Ovary (tissue), 9 donors: ENCODE data around the gene ERFL. TPM values are rescaled to one million over a fixed set of nuclear protein-coding genes. Genes with fewer than 3 reads are reported as not detected.

Experiments
- DNase-seq, 5 donors: peaks; one replicate each; pipeline ENCODE4 v3.0.0-alpha.2; 2019 to 2020
- H3K27ac ChIP-seq, 2 donors: fragments of 200-600 bp; one replicate each; pipeline versions ENCODE4 v1.5.1 to v1.8.0; 2019 to 2022
- H3K27me3 ChIP-seq: fragments of 200-600 bp; one replicate; pipeline ENCODE4 v1.8.0; 2022
- H3K36me3 ChIP-seq: fragments of 200-600 bp; sonication (generic); one replicate; pipeline ENCODE4 v1.5.1; 2019
- H3K4me1 ChIP-seq: one replicate; pipeline ENCODE4 v1.8.1; 2013; ENCODE audit warnings: mild to moderate bottlenecking, moderate library complexity; ENCODE audit not compliant: insufficient read depth
- H3K4me3 ChIP-seq: fragments of 200-600 bp; sonication (generic); one replicate; pipeline ENCODE4 v1.5.1; 2017
- H3K9me3 ChIP-seq, 2 donors: fragments of 200-600 bp in 1 of 2; sonication (generic) in 1 of 2; one replicate each; pipeline versions ENCODE4 v1.5.1 to v1.8.1; 2013 to 2019; ENCODE audit warnings: mild to moderate bottlenecking in 1 of 2, moderate library complexity in 1 of 2
- CTCF ChIP-seq, 3 donors: fragments of 450-650 bp in 2 of 3; fragments of 200-600 bp in 1 of 3; IDR thresholded peaks; one replicate each; pipeline versions ENCODE4 v1.5.1 to v1.8.0; 2016 to 2022; ENCODE audit warnings: antibody characterized with exemption in 3 of 3, mild to moderate bottlenecking in 1 of 3
- EP300 ChIP-seq: sonication (generic); formaldehyde crosslinking; IDR thresholded peaks from one replicate; pipeline ENCODE4 v1.6.1; 2017; ENCODE audit warnings: antibody characterized with exemption
- POLR2A ChIP-seq: fragments of 450-650 bp; IDR thresholded peaks from one replicate; pipeline ENCODE4 v1.6.1; 2017; ENCODE audit warnings: antibody characterized with exemption, mild to moderate bottlenecking, moderate library complexity
- WGBS, 3 donors: extraction: QIAGEN DNeasy Blood & Tissue Kit in 1 of 3; methylation state at CpG; one replicate each; pipeline versions ENCODE4 v1.1.5 to v1.1.7; 2013 to 2017; 5-methylcytosine and 5-hydroxymethylcytosine counted together
- intact Hi-C, 4 donors: fragments of 100-400 bp; cut with DNase I; formaldehyde crosslinking; loops; one replicate each; pipeline versions ENCODE4 v1.11.0 to v1.15.1; 2022 to 2023
- polyA plus RNA-seq, 2 donors: library from polyadenylated mRNA; stranded (reverse); fragments of 200-250 nt in 1 of 2; fragments of 350-450 nt in 1 of 2; fragmentation: Illumina TruSeq in 1 of 2; extraction: RNeasy Lipid Tissue Mini Kit (QIAGEN cat#74804) in 1 of 2; gene quantifications; one replicate each; pipeline ENCODE4 v1.2.3, GENCODE V29; 2013 to 2014
- total RNA-seq, 7 donors: library from RNA; depleted of rRNA in 2 of 7; stranded (reverse); fragments of >200 nt in 2 of 7; fragmentation: NEBNext Ultra II Directional in 3 of 7; extraction: Animal tissue kit (Norgen Biotek cat#: 25700) in 3 of 7; gene quantifications; one replicate each; pipeline versions ENCODE4 v1.1.0 to v1.2.4, GENCODE V29; 2016 to 2023
- donor health status: DM: no; HTN: no; CAD: no; lungs with moderate emphysema.
- donor health status: DM: no; HTN: no; CAD: no.
- donor health status: Bipolar disorder and iron deficiency.
- donor health status: DM: yes; HTN: yes; CAD: no.
- donor health status: DM: no; HTN: no; CAD: no.
- donor health status: DM: yes; HTN: yes; CAD: no.

Gene ERFL
- total and polyA plus RNA-seq, 9 donors: 0.11 to 1.3 (median 0.44) TPM; not detected in 1

DNA sequence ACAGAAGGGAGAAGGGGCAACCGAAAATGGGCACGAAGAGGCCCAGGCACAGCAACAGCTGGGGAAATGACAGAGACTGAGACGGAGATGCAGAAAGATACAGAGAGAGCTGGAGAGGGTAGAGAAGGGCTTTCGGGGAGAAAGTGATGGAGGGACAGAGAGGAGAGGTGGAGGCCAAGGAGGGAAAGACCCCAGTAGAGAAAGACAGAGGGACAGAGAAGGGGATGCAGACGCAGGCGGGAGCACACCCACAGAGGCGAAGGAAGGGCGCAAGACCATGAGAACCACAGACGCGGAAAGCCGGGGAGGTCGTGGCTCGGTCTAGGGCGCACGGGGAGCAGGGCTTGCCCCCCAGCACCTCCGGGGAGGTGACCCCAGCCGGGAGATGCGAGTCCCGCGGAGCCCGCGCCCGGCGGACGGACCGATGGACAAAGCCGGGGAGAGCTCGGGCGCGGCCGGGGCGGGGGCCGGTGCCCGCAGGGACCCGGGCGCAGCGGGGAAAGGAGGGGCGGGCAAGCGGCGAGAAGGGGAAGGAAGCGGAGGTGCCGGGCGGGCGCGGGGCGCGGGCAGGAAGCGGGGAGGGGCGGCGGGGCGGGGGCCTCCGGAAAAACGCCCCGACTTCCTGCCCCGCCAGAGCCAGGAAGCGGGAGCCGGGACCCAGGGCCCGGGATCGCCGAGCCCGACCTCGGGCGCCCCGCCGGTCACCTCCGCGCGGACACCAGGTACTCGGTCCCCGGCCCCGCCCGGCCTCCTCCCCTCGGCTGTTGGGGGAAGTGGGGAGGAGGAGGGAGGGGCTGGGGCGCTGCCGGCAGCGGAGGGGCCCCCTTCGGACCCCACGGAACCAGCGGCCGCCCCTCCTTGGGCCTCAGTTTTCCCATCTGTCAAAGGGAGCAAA, 45.4 kb downstream of the ERFL start, which contains the start of gene ARHGEF1:
Gene ARHGEF1 (plus strand): TSS at position 617 of the 895 bp plus-strand sequence. CDS start 4,899 bp downstream, outside the sequence.
- WGBS, 3 donors: 2% methylated on average over 54 to 80 of the region's 80 CpGs
- Histone ChIP-seq H3K27ac (peak within 1 kb of the TSS; percentile 5 to 76), H3K9me3 (no peaks in the 10 kb centered on the region), H3K27me3 (no peaks in the 10 kb centered on the region), H3K36me3 (no peaks in the 10 kb centered on the region), H3K4me3 (peak within 1 kb of the TSS; percentile 87), H3K4me1 (peaks cover 6% of the 10 kb centered on the region)
- DNase-seq: peak; percentile 49 to 72 (median 56)
- intact Hi-C loops: no loop called here
- TF ChIP-seq EP300 (no peak), POLR2A (no peak), CTCF (IDR thresholded peaks at IDR 0.05) (no peak)

DNA sequence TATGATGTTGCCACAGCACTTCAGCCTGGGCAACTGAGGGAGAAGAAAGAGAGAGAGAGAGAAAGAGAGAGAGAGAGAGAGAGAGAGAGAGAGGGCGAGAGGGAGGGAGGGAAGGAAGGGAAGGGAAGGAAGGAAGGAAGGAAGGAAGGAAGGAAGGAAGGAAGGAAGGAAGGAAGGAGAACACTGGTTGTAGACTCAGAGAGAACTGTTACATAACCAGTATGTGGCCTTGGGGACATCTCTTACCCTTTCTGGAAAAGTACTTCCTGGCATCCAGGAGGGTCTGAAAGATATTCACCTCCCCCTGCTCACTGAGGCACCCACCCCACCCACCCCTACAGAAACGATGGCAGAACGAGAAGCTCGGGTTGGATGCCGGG, 47.9 kb downstream of the ERFL start:
- peaks cover 6% of the 10 kb centered on the region for H3K4me1 ChIP-seq
- WGBS, 3 donors: 49 to 56% (median 55%) methylated on average over 5 of the region's 5 CpGs
- H3K9me3 ChIP-seq: no peaks in the 10 kb centered on the region
- no peak overlapping the region for H3K27ac ChIP-seq
- H3K4me3 ChIP-seq: no peak overlapping the region
- DNase-seq: no peak
- H3K27me3 ChIP-seq: no peaks in the 10 kb centered on the region
- intact Hi-C loops: no loop called here
- TF ChIP-seq POLR2A (no peak), EP300 (no peak), CTCF (IDR thresholded peaks at IDR 0.05) (no peak)
- H3K36me3 ChIP-seq: no peaks in the 10 kb centered on the region

- Histone ChIP-seq H3K4me3 (no peak overlapping the region), H3K27me3 (no peaks in the 10 kb centered on the region), H3K9me3 (no peaks in the 10 kb centered on the region), H3K36me3 (no peaks in the 10 kb centered on the region), H3K27ac (no peak overlapping the region), H3K4me1 (peaks cover 2% of the 10 kb centered on the region)
- intact Hi-C loops: no loop called here
- 66 to 74% (median 69%) methylated on average over 7 of the region's 7 CpGs for WGBS, 3 donors
- no peak for DNase-seq
- no peak for TF ChIP-seq CTCF (IDR thresholded peaks at IDR 0.05)
- no peak for TF ChIP-seq EP300
- TF ChIP-seq POLR2A: no peak
These were observed 48.5 kb downstream of the ERFL start for GRCh38 chr19:41879670-41880328.

- intact Hi-C loops: no loop called here
These were observed 49.2 kb downstream of the ERFL start for GRCh38 chr19:41879080-41879479.

More at GRCh38 chr19:41879080-41879479, 49.2 kb downstream of the ERFL start:
- WGBS, 3 donors: 78 to 85% (median 81%) methylated on average over 21 of the region's 21 CpGs
- Histone ChIP-seq H3K27ac (no peak overlapping the region), H3K9me3 (no peaks in the 10 kb centered on the region), H3K36me3 (no peaks in the 10 kb centered on the region), H3K4me1 (no peaks in the 10 kb centered on the region), H3K4me3 (no peak overlapping the region), H3K27me3 (no peaks in the 10 kb centered on the region)
- no peak for DNase-seq
- TF ChIP-seq EP300 (no peak), POLR2A (no peak), CTCF (IDR thresholded peaks at IDR 0.05) (no peak)
